DND-41 (cell line): ENCODE results near the gene DPP9.

Experiments
- ATAC-seq: fragments of 200-7000 bp; cut with Tn5 transposase; 3 replicates; pipeline ENCODE4 v1.9.1; 2021; ENCODE audit warnings: low read depth; ENCODE audit not compliant: insufficient read depth
- DNase-seq: peaks from one replicate; pipeline ENCODE4 v3.0.0-alpha.2; 2020
- H2AFZ ChIP-seq: 2 replicates; pipeline ENCODE4 v1.6.0; 2012; ENCODE audit warnings: low read depth, low read length
- H3K27ac ChIP-seq: 2 replicates; pipeline ENCODE4 v1.5.1; 2012; ENCODE audit warnings: low read length, inconsistent platforms
- H3K27me3 ChIP-seq: fragments of 200-600 bp; sonication (generic); 2 replicates; pipeline ENCODE4 v1.6.0; 2012; ENCODE audit warnings: low read length, mild to moderate bottlenecking, inconsistent platforms; ENCODE audit not compliant: insufficient read depth, poor library complexity
- H3K36me3 ChIP-seq: 2 replicates; pipeline ENCODE4 v1.5.1; 2012; ENCODE audit warnings: low read length, inconsistent platforms; ENCODE audit not compliant: insufficient read depth
- H3K4me1 ChIP-seq: 2 replicates; pipeline ENCODE4 v1.5.1; 2012; ENCODE audit warnings: mild to moderate bottlenecking, low read length; ENCODE audit not compliant: insufficient read depth
- H3K4me2 ChIP-seq: 2 replicates; pipeline ENCODE4 v1.6.0; 2012; ENCODE audit warnings: mild to moderate bottlenecking, moderate library complexity, low read length, inconsistent platforms; ENCODE audit not compliant: insufficient read depth
- H3K4me3 ChIP-seq, 2 experiments: fragments of 200-600 bp in 1 of 2; shearing (Covaris generic) in 1 of 2; 2 replicates each; pipeline ENCODE4 v1.5.1; 2012 to 2016; ENCODE audit warnings: inconsistent platforms in 2 of 2, low read length in 2 of 2, mild to moderate bottlenecking in 2 of 2, low read depth in 1 of 2, moderate library complexity in 1 of 2
- H3K79me2 ChIP-seq: 2 replicates; pipeline ENCODE4 v1.6.0; 2012; ENCODE audit warnings: low read length, inconsistent platforms; ENCODE audit not compliant: insufficient read depth
- H3K9ac ChIP-seq: 2 replicates; pipeline ENCODE4 v1.6.0; 2012; ENCODE audit warnings: low read depth, mild to moderate bottlenecking, inconsistent platforms, low read length, moderate library complexity
- H3K9me3 ChIP-seq: 2 replicates; pipeline ENCODE4 v1.5.1; 2012; ENCODE audit warnings: low read length, moderate library complexity, mild to moderate bottlenecking, inconsistent platforms; ENCODE audit not compliant: insufficient read depth, severe bottlenecking
- H4K20me1 ChIP-seq: 2 replicates; pipeline ENCODE4 v1.6.0; 2012; ENCODE audit warnings: low read length; ENCODE audit not compliant: insufficient read depth
- EZH2 ChIP-seq: IDR thresholded peaks from 3 replicates; pipeline ENCODE4 v1.6.1; 2012; ENCODE audit warnings: borderline replicate concordance, low read depth, mild to moderate bottlenecking, moderate library complexity, low read length, inconsistent platforms; ENCODE audit not compliant: severe bottlenecking
- TF ChIP-seq, protein P1 (sequence below): IDR thresholded peaks from 2 replicates; pipeline ENCODE4 v1.5.1; 2012; ENCODE audit warnings: borderline replicate concordance, low read length, moderate library complexity, mild to moderate bottlenecking; ENCODE audit not compliant: poor library complexity, severe bottlenecking; ENCODE audit errors: extremely low read depth

The DPP9 gene

DNA sequence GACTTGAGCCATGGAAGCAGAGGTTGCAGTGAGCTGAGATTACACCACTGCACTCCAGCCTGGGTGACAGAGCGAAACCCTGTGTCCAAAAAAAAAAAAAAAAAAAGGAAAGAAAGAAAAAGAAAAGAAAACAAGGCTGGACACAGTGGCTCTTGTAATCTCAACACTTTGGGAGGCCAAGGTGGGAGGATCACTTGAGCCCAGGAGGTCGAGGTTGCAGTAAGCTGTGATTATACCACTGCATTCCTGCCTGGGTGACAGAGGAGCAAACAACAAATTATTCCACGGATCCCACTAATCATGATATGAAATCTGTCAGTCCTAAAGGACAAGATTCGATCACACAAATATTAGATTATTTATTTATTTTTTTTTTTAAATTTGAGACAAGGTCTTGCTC lies 50.4 kb downstream of the DPP9 start:
- no peak for DNase-seq
- Histone ChIP-seq H3K9ac (no peak overlapping the region), H4K20me1 (peaks cover 11% of the 10 kb centered on the region), H3K9me3 (no peaks in the 10 kb centered on the region), H3K36me3 (peaks cover 26% of the 10 kb centered on the region), H3K27ac (no peak overlapping the region), H3K4me2 (no peak overlapping the region), H3K4me1 (peaks cover 19% of the 10 kb centered on the region), H3K79me2 (peaks cover 19% of the 10 kb centered on the region), H2AFZ (no peak overlapping the region), H3K4me3 (no peak overlapping the region), H3K27me3 (no peaks in the 10 kb centered on the region)
- ATAC-seq = no peak
- no peak for TF ChIP-seq EZH2
- TF ChIP-seq, protein P1, sequence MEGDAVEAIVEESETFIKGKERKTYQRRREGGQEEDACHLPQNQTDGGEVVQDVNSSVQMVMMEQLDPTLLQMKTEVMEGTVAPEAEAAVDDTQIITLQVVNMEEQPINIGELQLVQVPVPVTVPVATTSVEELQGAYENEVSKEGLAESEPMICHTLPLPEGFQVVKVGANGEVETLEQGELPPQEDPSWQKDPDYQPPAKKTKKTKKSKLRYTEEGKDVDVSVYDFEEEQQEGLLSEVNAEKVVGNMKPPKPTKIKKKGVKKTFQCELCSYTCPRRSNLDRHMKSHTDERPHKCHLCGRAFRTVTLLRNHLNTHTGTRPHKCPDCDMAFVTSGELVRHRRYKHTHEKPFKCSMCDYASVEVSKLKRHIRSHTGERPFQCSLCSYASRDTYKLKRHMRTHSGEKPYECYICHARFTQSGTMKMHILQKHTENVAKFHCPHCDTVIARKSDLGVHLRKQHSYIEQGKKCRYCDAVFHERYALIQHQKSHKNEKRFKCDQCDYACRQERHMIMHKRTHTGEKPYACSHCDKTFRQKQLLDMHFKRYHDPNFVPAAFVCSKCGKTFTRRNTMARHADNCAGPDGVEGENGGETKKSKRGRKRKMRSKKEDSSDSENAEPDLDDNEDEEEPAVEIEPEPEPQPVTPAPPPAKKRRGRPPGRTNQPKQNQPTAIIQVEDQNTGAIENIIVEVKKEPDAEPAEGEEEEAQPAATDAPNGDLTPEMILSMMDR = no peak

DNA sequence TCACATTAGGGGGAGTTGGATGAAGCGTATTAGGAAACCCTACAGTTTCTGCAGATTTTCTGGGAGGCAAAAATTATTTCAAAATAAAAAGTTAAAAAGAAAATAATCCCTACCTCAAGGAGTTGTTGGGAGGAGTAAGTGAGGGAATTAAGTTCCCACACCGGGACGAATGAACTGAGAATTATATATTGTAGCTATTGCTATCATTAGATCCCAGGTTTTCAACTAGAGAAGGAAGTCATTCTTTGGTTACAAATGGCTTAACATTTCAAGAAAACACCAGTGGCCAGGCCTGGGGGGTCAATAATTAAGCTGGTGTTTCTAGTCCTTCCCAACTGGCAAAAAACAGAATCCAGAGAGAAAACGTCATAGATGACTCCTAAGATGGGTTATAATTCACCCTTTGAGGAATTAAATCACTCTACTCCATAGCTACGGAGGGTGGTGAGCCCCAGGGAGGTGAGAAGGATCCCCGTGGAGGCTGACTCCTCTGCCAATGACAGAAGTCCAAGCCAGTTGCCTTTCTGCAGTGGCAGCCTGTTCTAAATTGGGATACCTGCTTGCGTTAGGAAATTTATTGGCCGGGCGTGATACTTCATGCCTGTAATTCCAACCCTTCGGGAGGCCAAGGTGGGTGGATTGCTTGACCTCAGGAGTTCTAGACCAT lies 52.3 kb downstream of the DPP9 start:
- no peak overlapping the region for H3K4me3 ChIP-seq
- H3K4me2 ChIP-seq = no peak overlapping the region
- H3K27me3 ChIP-seq = no peaks in the 10 kb centered on the region
- no peak for ATAC-seq
- peaks cover 21% of the 10 kb centered on the region for H3K4me1 ChIP-seq
- peaks cover 24% of the 10 kb centered on the region for H3K36me3 ChIP-seq
- H3K79me2 ChIP-seq = peaks cover 29% of the 10 kb centered on the region
- no peak for TF ChIP-seq EZH2
- TF ChIP-seq, protein P1 = no peak
- no peaks in the 10 kb centered on the region; the same call in 1 of the 2 replicates for H4K20me1 ChIP-seq
- peak overlapping the region; percentile 84; the same call in 1 of the 2 replicates for H2AFZ ChIP-seq
- H3K9ac ChIP-seq = no peak overlapping the region
- DNase-seq = no peak
- no peak overlapping the region for H3K27ac ChIP-seq
- no peaks in the 10 kb centered on the region for H3K9me3 ChIP-seq

DNA sequence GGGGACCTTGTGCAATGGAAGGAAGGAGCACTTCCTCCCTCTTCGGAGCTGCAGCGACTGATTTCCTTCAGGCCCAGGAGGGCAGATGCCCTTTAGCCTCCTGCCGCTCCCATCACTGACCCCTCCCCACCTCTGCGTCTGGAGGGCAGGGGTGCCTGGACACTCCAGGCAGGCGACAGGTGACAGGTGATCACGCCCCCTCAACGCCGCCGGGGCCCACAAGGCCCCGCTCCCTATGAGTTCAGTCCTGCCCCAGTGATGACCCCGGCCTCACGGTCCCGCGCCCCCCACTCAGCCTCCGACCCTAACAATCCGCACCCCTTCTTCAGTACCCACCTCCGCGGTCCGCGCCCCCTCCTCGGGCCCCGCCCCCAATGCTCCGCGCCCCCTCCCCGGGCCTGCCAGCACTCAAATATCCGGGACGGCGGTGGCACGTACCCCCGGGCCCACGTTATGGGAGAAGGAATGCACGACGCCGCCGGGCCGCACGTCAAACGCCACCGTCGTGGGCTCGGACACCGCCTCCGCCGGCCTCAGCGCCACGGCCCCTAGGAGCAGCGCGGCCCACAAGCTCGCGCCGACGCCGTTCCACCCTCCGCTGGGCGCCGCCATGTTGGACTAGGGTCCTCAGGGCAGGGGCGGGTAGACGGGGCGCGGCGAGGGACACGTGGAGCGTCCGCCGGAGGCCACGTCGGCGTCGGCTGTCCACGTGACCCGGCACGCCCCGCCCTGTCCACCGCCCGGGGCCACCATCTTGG lies 53.7 kb downstream of the DPP9 start, which contains the start of gene MYDGF:
TSS of gene MYDGF (minus strand) at position 620 of the 758 bp plus-strand sequence. CDS start at position 612, 8 bp downstream.
- peaks cover 31% of the 10 kb centered on the region for H3K36me3 ChIP-seq
- H3K4me1 ChIP-seq = peaks cover 21% of the 10 kb centered on the region
- peak; percentile 97 for ATAC-seq
- H4K20me1 ChIP-seq = peaks cover 2% of the 10 kb centered on the region; the same call in 1 of the 2 replicates
- peaks cover 32% of the 10 kb centered on the region for H3K79me2 ChIP-seq
- H3K4me2 ChIP-seq = peak within 1 kb of the TSS; percentile 100
- peak within 1 kb of the TSS; percentile 96 to 100 for H3K4me3 ChIP-seq
- H3K9me3 ChIP-seq = no peaks in the 10 kb centered on the region
- peak within 1 kb of the TSS; percentile 76 for H3K27ac ChIP-seq
- H3K9ac ChIP-seq = peak within 1 kb of the TSS; percentile 82
- DNase-seq = peak; percentile 94
- H2AFZ ChIP-seq = peak within 1 kb of the TSS; percentile 86
- TF ChIP-seq, protein P1 = no peak
- TF ChIP-seq EZH2 = no peak
- no peaks in the 10 kb centered on the region for H3K27me3 ChIP-seq
